Measurements from ENCODE around the gene TIMM9. TPM values are rescaled to one million over a fixed set of nuclear protein-coding genes. Genes with fewer than 3 reads are reported as not detected.

The TIMM9 gene
- total RNA-seq, 4 donors from 2014 or later: 9.7 to 158 (median 31.6) TPM

DNA sequence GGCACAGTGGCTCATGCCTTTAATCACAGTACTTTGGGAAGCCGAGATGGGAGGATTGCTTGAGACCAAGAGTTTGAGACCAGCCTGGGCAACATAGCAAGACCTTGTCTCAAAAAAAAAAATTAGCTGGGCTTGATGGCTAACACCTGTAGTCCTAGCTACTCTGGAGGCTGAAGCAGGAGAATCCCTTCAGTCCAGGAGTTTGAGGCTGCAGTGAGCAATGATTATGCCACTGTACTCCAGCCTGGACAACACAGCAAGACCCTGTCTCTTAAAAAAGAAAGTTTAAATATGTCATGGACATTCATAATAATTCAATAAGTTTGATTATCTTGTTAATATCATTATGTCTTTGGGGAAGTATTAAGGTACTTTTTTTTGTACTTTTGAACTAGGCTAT is 39.1 kb upstream of the TIMM9 start:
- in situ Hi-C loops (cut with MboI; ENCODE audit: low pct_ligation_motif_present in 1 of 4, low pct_unique_long_range_greater_than_20kb in 1 of 4, low sequenced_read_pairs in 3 of 4): no loop called here
- TF ChIP-seq POLR2AphosphoS5 (IDR thresholded peaks at IDR 0.05) (no peak), CTCF (IDR thresholded peaks at IDR 0.05) (no peak), EP300 (IDR thresholded peaks at IDR 0.05; ENCODE audit: low read depth) (no peak), POLR2A (IDR thresholded peaks at IDR 0.05) (no peak)
- H3K36me3 ChIP-seq: peaks cover 0 to 32% (median 13%) of the 10 kb centered on the region in 4 donors
- WGBS, 2 donors (ENCODE audit: low coverage in 1 of 2): 100% methylated on average over 1 of the region's 1 CpG
- no peaks in the 10 kb centered on the region for H3K9me3 ChIP-seq
- DNase-seq: no peak
- H3K4me3 ChIP-seq: no peak overlapping the region
- no peaks in the 10 kb centered on the region for H3K4me1 ChIP-seq
- intact Hi-C loops (cut with DNase I; ENCODE audit: low total_unique reads): no loop called here
- H3K27me3 ChIP-seq: no peaks in the 10 kb centered on the region
- H3K27ac ChIP-seq: no peak overlapping the region

- Histone ChIP-seq H3K36me3 (peaks cover 0 to 39% (median 13%) of the 10 kb centered on the region in 4 donors), H3K27me3 (no peaks in the 10 kb centered on the region), H3K4me1 (no peaks in the 10 kb centered on the region), H3K9me3 (no peaks in the 10 kb centered on the region), H3K4me3 (no peak overlapping the region), H3K27ac (no peak overlapping the region)
- TF ChIP-seq CTCF (IDR thresholded peaks at IDR 0.05) (no peak), POLR2AphosphoS5 (IDR thresholded peaks at IDR 0.05) (no peak), EP300 (IDR thresholded peaks at IDR 0.05; ENCODE audit: low read depth) (no peak), POLR2A (IDR thresholded peaks at IDR 0.05) (no peak)
- intact Hi-C loops (cut with DNase I; ENCODE audit: low total_unique reads): no loop called here
- in situ Hi-C loops (cut with MboI; ENCODE audit: low pct_ligation_motif_present in 1 of 4, low pct_unique_long_range_greater_than_20kb in 1 of 4, low sequenced_read_pairs in 3 of 4): no loop called here
- no peak for DNase-seq
- WGBS, 2 donors (ENCODE audit: low coverage in 1 of 2): 46 to 66% methylated on average over 2 of the region's 2 CpGs
Measured at GRCh38 chr14:58465421-58465820, 38.1 kb upstream of the TIMM9 start.

GRCh38 chr14:58464652-58465051 is 37.3 kb upstream of the TIMM9 start:
- no peaks in the 10 kb centered on the region for H3K4me1 ChIP-seq
- DNase-seq: no peak
- no peaks in the 10 kb centered on the region for H3K27me3 ChIP-seq
- no peak overlapping the region for H3K4me3 ChIP-seq
- intact Hi-C loops (cut with DNase I; ENCODE audit: low total_unique reads) (no loop called here), in situ Hi-C loops (cut with MboI; ENCODE audit: low pct_ligation_motif_present in 1 of 4, low pct_unique_long_range_greater_than_20kb in 1 of 4, low sequenced_read_pairs in 3 of 4) (no loop called here)
- WGBS, 2 donors (ENCODE audit: low coverage in 1 of 2): 97 to 98% methylated on average over 8 of the region's 8 CpGs
- no peaks in the 10 kb centered on the region for H3K9me3 ChIP-seq
- no peak overlapping the region for H3K27ac ChIP-seq
- TF ChIP-seq EP300 (IDR thresholded peaks at IDR 0.05; ENCODE audit: low read depth) (no peak), POLR2A (IDR thresholded peaks at IDR 0.05) (no peak), CTCF (IDR thresholded peaks at IDR 0.05) (no peak), POLR2AphosphoS5 (IDR thresholded peaks at IDR 0.05) (no peak)
- peaks cover 0 to 42% (median 13%) of the 10 kb centered on the region in 4 donors for H3K36me3 ChIP-seq

DNA sequence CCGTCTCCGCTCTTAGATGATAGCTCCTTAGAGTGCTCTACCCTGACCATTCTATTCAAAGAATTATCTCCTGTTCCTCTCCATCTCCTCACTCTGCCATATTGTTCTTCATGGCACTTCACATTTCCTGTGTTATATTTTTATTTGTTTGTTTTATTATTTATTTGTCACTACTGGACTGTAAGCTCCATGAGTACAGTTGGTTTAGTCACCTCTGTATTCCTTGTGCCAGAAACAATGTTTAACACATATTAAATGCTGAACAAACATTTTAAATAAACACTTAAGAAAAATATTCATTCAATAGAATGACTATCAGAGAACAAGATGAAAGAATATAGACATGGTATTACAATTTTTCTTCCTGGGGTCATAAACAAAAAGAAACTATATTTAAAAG is 35.8 kb upstream of the TIMM9 start:
- Histone ChIP-seq H3K9me3 (no peaks in the 10 kb centered on the region), H3K4me3 (no peak overlapping the region), H3K27ac (no peak overlapping the region), H3K36me3 (peaks cover 0 to 48% (median 11%) of the 10 kb centered on the region in 4 donors), H3K27me3 (no peaks in the 10 kb centered on the region), H3K4me1 (no peaks in the 10 kb centered on the region)
- WGBS, 2 donors (ENCODE audit: low coverage in 1 of 2): 95 to 100% methylated on average over 2 of the region's 2 CpGs
- DNase-seq: no peak
- in situ Hi-C loops (cut with MboI; ENCODE audit: low pct_ligation_motif_present in 1 of 4, low pct_unique_long_range_greater_than_20kb in 1 of 4, low sequenced_read_pairs in 3 of 4): no loop called here
- intact Hi-C loops (cut with DNase I; ENCODE audit: low total_unique reads): no loop called here
- no peak for TF ChIP-seq CTCF (IDR thresholded peaks at IDR 0.05)
- TF ChIP-seq POLR2AphosphoS5 (IDR thresholded peaks at IDR 0.05): no peak
- TF ChIP-seq POLR2A (IDR thresholded peaks at IDR 0.05): no peak
- no peak for TF ChIP-seq EP300 (IDR thresholded peaks at IDR 0.05; ENCODE audit: low read depth)

Measured in transverse colon (tissue), 4 donors.